K562 treated with DMSO at 1 percent for 12 hours (cell line): ENCODE measurements around the gene CLEC6A. TPM values are rescaled to one million over a fixed set of nuclear protein-coding genes. Genes with fewer than 3 reads are reported as not detected.

Experiments used
- total RNA-seq: library from RNA; unstranded; fragments of 300-600 nt; gene quantifications from 2 replicates; pipeline ENCODE4 v1.2.3, GENCODE V29; 2022; ENCODE audit not compliant: insufficient read depth

Gene CLEC6A
- not detected in 2 replicates for total RNA-seq

GRCh38 chr12:8455727-8456360 lies at the start of gene CLEC6A:
CLEC6A (plus strand) TSS chr12:8455962; CDS start chr12:8456112, 150 bp downstream.

DNA sequence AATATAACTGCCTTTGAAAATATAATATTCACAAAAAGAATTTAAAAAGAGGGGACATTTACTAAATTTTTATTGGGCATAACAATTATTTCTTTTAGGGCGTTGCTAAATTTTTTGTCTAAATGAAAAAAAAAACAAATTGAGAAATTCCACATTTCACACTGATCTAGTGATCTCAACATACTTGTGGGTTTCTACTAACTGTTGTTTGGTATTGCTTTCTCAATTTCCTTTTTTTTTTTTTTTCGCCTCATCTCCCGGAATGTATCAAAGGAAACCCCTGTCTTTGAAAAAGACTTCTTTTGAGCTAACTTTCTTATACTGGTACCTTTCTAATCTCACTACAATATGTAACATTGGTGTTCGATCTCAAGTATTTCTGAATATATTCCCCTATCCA lies 57.5 kb downstream of the CLEC6A start, which contains the start of gene CLEC4D:
Gene CLEC4D, plus strand, starts transcription at position 248 of the 400 bp plus-strand sequence. CDS start 230 bp downstream, outside the sequence.

Other genes starting within 250 kb of the CLEC6A start
- gene FAM90A1, start 228.3 kb upstream of the CLEC6A start, total RNA-seq: 0.26 TPM in 1 of 2 replicates, not detected in the other
- not detected in 2 replicates for gene CLEC4D, start 57.5 kb downstream of the CLEC6A start, total RNA-seq
- gene CLEC4E, start 84.9 kb downstream of the CLEC6A start, total RNA-seq: not detected in 2 replicates
- not detected in 2 replicates for gene AICDA, start 156.9 kb downstream of the CLEC6A start, total RNA-seq
- gene MFAP5, start 206.9 kb downstream of the CLEC6A start, total RNA-seq: not detected in 2 replicates
- 5.9 and 9.8 TPM in 2 replicates for gene RIMKLB, start 242.0 kb downstream of the CLEC6A start, total RNA-seq